ENCODE data around the gene RALGAPA1. TPM values are rescaled to one million over a fixed set of nuclear protein-coding genes. Genes with fewer than 3 reads are reported as not detected.
A peak's percentile ranks its signal among the peaks of the same experiment; 100 is the strongest.
"Not testable (repeated sequence)": the region's sequence is repeated elsewhere in the genome, so short reads cannot be mapped to it uniquely, and the experiment has no call there.

The RALGAPA1 gene
- total RNA-seq (2014; rRNA removed; shearing (Covaris generic)) = 26.0 and 27.3 TPM in 2 replicates
- 20.2 and 21.9 TPM in 2 replicates for polyA plus RNA-seq (2016; fragmentation: Nextera tagmentation; extraction: Ambion mirVana)
- long read RNA-seq, partial matches to known transcripts = 5 of 6 reads
- long read RNA-seq, other reads (novel, unspliced or antisense) = 1 of 6 reads

DNA sequence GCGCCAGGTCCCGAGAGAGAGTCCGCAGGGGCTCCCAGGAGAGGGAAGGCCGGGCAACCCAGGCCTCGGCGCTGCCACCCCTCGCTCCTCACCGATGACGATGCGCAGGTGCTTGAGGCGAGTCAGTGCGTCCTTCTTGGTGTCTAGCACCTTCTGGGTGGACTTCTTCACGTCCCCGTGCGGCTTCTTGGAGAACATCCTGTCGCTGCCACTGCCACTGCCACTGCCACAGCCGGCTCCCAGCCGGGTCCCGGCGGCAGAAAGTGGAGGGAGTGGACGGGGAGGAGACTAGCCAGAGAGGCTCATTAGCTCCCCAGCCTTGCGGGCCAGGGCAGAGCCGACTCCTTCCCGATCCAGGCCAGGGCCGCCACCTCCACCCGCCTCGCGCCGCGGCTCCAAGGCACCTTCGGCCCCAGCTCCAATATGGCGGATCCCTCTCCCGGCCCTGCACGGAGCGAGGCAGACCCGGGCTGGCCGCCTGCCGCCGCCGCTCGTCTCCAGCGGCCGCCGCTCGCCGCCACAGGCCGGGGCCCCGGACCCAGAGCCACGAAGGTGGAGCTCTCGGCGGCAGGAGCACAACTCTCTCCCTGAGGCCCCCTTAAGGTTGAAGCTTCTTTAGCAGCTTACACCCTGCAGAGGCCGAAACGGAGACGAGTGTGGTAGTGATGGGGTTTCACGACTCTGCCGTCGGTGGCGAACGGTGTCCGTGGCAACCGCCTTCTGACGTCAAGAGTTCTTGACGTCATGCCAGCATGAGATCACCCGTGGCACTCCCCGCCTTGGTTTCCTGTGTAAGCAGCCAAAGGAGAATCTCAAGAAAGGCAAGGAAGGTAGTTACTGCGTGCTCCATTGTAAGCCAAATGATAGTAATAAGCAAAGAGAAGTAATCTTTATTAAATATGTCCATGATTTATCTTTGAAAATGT, at the start of gene RALGAPA1:
TSS of gene RALGAPA1 (minus strand) at position 658 of the 926 bp plus-strand sequence. CDS start at position 198, 460 bp downstream.
- H3F3A ChIP-seq (replicated peaks; ENCODE audit: low read depth); H3K36me3 Mint-ChIP-seq (ENCODE audit: low read depth); H3K27me3 ChIP-seq (ENCODE audit: insufficient read depth); H4K20me1 ChIP-seq (replicated peaks; ENCODE audit: insufficient read depth); H3K9me2 ChIP-seq (ENCODE audit: insufficient read depth); H3K9me3 Mint-ChIP-seq; H3K27me3 Mint-ChIP-seq (ENCODE audit: insufficient read depth, low read depth, poor library complexity); H3K36me3 ChIP-seq (ENCODE audit: insufficient read depth); H3K4me1 ChIP-seq (ENCODE audit: insufficient read depth): not testable (repeated sequence)
- ATAC-seq = peak; percentile 97
- H3K4me2 ChIP-seq = peak within 1 kb of the TSS; percentile 90
- peak within 1 kb of the TSS; percentile 77 for H3K4me3 ChIP-seq
- peak within 1 kb of the TSS; percentile 93; the same call in 1 of the 2 replicates for H2AFZ ChIP-seq
- peak; percentile 98 for DNase-seq (ENCODE audit: low spot score)
- H3K79me2 ChIP-seq (replicated peaks; ENCODE audit: insufficient read depth) = peaks cover 38% of the 10 kb centered on the region
- H3K4me3 Mint-ChIP-seq = peak within 1 kb of the TSS; percentile 94
- H3K27ac Mint-ChIP-seq = peak within 1 kb of the TSS; percentile 91
- TF ChIP-seq CTCF (conservative IDR thresholded peaks at IDR 0.05; ENCODE audit: low read depth in 2 of 2) = peak; percentile 24 to 29; a peak in 3 of 4 replicates
- TF ChIP-seq CREB1 (CRISPR knock-in tag; IDR thresholded peaks at IDR 0.05; ENCODE audit: low read depth) = peak; percentile 98
- peak; percentile 72 for TF ChIP-seq POLR2AphosphoS5 (IDR thresholded peaks at IDR 0.05; ENCODE audit: low read depth)
- H3K27ac ChIP-seq (ENCODE audit: low read depth) = peak within 1 kb of the TSS; percentile 82
- peaks cover 15% of the 10 kb centered on the region for H3K4me1 Mint-ChIP-seq

GRCh38 chr14:35858521-35859209, 49.6 kb upstream of the RALGAPA1 start:
- H3K36me3 ChIP-seq (ENCODE audit: insufficient read depth) = no peaks in the 10 kb centered on the region
- H3K9me2 ChIP-seq (ENCODE audit: insufficient read depth) = no peaks in the 10 kb centered on the region
- H2AFZ ChIP-seq = no peak overlapping the region
- DNase-seq (ENCODE audit: low spot score) (no peak), ATAC-seq (no peak)
- H3K27me3 Mint-ChIP-seq (ENCODE audit: insufficient read depth, low read depth, poor library complexity) = no peaks in the 10 kb centered on the region
- H4K20me1 ChIP-seq (replicated peaks; ENCODE audit: insufficient read depth) = no peaks in the 10 kb centered on the region
- H3K4me3 ChIP-seq = no peak overlapping the region
- no peaks in the 10 kb centered on the region for H3K27me3 ChIP-seq (ENCODE audit: insufficient read depth)
- H3K4me2 ChIP-seq = no peak overlapping the region
- H3K4me3 Mint-ChIP-seq = no peak overlapping the region
- H3K4me1 Mint-ChIP-seq = no peaks in the 10 kb centered on the region
- no peaks in the 10 kb centered on the region for H3K4me1 ChIP-seq (ENCODE audit: insufficient read depth)
- no peaks in the 10 kb centered on the region for H3K79me2 ChIP-seq (replicated peaks; ENCODE audit: insufficient read depth)
- no peaks in the 10 kb centered on the region for H3K9me3 Mint-ChIP-seq
- no peak overlapping the region for H3K27ac Mint-ChIP-seq
- H3K27ac ChIP-seq (ENCODE audit: low read depth) = no peak overlapping the region
- H3K36me3 Mint-ChIP-seq (ENCODE audit: low read depth) = peaks cover 8% of the 10 kb centered on the region; the same call in 2 of the 3 replicates
- H3F3A ChIP-seq (replicated peaks; ENCODE audit: low read depth) = no peaks in the 10 kb centered on the region
- TF ChIP-seq, protein P1, sequence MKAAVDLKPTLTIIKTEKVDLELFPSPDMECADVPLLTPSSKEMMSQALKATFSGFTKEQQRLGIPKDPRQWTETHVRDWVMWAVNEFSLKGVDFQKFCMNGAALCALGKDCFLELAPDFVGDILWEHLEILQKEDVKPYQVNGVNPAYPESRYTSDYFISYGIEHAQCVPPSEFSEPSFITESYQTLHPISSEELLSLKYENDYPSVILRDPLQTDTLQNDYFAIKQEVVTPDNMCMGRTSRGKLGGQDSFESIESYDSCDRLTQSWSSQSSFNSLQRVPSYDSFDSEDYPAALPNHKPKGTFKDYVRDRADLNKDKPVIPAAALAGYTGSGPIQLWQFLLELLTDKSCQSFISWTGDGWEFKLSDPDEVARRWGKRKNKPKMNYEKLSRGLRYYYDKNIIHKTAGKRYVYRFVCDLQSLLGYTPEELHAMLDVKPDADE (IDR thresholded peaks at IDR 0.05) = no peak
- TF ChIP-seq STAT1 (IDR thresholded peaks at IDR 0.05; ENCODE audit: unreplicated experiment) (no peak), ZNF462 (CRISPR knock-in tag; IDR thresholded peaks at IDR 0.05) (no peak)

All from GM23338 (cell line).